Testis (tissue), 2 donors: ENCODE data around the gene EFHD1.
"Not testable (repeated sequence)": the region's sequence is repeated elsewhere in the genome, so short reads cannot be mapped to it uniquely, and the experiment has no call there.

Source experiments
- POLR2A ChIP-seq: fragments of 450-650 bp; IDR thresholded peaks from one replicate; pipeline ENCODE4 v1.6.1; 2017; ENCODE audit warnings: antibody characterized with exemption, mild to moderate bottlenecking, moderate library complexity
- TF ChIP-seq, protein P1 (sequence below), 3 experiments: fragments of 450-650 bp in 2 of 3; fragments of 200-600 bp in 1 of 3; sonication (generic) in 1 of 3; IDR thresholded peaks; one replicate each; pipeline ENCODE4 v1.5.1; 2016 to 2019; ENCODE audit warnings: antibody characterized with exemption in 3 of 3, mild to moderate bottlenecking in 2 of 3, moderate library complexity in 1 of 3

DNA sequence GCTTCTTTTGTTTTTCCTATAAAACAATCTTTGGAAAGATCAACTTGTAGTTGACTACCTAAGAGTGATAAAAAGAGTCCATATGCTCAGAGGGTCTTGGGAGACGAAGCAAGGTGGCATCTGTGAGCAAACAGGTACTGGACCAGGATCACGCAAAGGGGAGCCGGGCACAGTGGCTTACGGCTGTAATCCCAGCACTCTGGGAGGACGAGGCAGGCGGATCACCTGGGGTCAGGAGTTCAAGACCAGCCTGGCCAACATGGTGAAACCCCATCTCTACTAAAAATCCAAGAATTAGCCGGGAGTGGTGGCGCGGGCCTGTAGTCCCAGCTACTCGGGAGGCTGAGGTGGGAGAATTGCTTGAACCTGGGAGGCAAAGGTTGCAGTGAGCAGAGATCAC lies 2.0 kb downstream of the EFHD1 start:
- TF ChIP-seq, protein P1, sequence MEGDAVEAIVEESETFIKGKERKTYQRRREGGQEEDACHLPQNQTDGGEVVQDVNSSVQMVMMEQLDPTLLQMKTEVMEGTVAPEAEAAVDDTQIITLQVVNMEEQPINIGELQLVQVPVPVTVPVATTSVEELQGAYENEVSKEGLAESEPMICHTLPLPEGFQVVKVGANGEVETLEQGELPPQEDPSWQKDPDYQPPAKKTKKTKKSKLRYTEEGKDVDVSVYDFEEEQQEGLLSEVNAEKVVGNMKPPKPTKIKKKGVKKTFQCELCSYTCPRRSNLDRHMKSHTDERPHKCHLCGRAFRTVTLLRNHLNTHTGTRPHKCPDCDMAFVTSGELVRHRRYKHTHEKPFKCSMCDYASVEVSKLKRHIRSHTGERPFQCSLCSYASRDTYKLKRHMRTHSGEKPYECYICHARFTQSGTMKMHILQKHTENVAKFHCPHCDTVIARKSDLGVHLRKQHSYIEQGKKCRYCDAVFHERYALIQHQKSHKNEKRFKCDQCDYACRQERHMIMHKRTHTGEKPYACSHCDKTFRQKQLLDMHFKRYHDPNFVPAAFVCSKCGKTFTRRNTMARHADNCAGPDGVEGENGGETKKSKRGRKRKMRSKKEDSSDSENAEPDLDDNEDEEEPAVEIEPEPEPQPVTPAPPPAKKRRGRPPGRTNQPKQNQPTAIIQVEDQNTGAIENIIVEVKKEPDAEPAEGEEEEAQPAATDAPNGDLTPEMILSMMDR (IDR thresholded peaks at IDR 0.05), result not testable (repeated sequence)
- not testable (repeated sequence) for TF ChIP-seq POLR2A
